Omental fat pad (tissue), 4 donors: Measurements from ENCODE around the gene ZFYVE28. TPM values are rescaled to one million over a fixed set of nuclear protein-coding genes. Genes with fewer than 3 reads are reported as not detected.

Experiments used
- ATAC-seq: fragments of 150-250 bp; one replicate; pipeline ENCODE4 v1.9.1; 2016; ENCODE audit warnings: mild to moderate bottlenecking, moderate library complexity; ENCODE audit not compliant: low FRiP score
- DNase-seq: peaks from one replicate; pipeline ENCODE4 v3.0.0-alpha.2; 2019; ENCODE audit warnings: low spot score
- CTCF ChIP-seq, 3 donors: fragments of 450-650 bp; IDR thresholded peaks; one replicate each; pipeline ENCODE4 v1.5.1; 2016 to 2017; ENCODE audit warnings: antibody characterized with exemption in 3 of 3, mild to moderate bottlenecking in 3 of 3, moderate library complexity in 2 of 3
- total RNA-seq, 4 donors: library from RNA; depleted of rRNA; stranded (reverse); fragments of >200 nt; gene quantifications; one replicate each; pipeline ENCODE4 v1.1.0, GENCODE V29; 2016

Gene ZFYVE28
- total RNA-seq, 4 donors from 2014 or later = 7.1 to 24.5 (median 16.7) TPM

- ATAC-seq = no peak
These were observed 93.6 kb downstream of the ZFYVE28 start for GRCh38 chr4:2324891-2325290.

GRCh38 chr4:2322841-2323240 is 95.6 kb downstream of the ZFYVE28 start:
- ATAC-seq (no peak), DNase-seq (no peak)
- TF ChIP-seq CTCF (IDR thresholded peaks at IDR 0.05) = no peak

More at GRCh38 chr4:2324891-2325290, 93.6 kb downstream of the ZFYVE28 start:
- no peak for TF ChIP-seq CTCF (IDR thresholded peaks at IDR 0.05)
- DNase-seq = no peak

- ATAC-seq = no peak
- TF ChIP-seq CTCF (IDR thresholded peaks at IDR 0.05) = no peak
- no peak for DNase-seq
These were observed 96.2 kb downstream of the ZFYVE28 start for GRCh38 chr4:2322227-2322626.

GRCh38 chr4:2321279-2322196 is 96.9 kb downstream of the ZFYVE28 start:
- no peak for DNase-seq
- no peak for TF ChIP-seq CTCF (IDR thresholded peaks at IDR 0.05)
- no peak for ATAC-seq

- ATAC-seq (no peak), DNase-seq (no peak)
- no peak for TF ChIP-seq CTCF (IDR thresholded peaks at IDR 0.05)
These were observed 97.7 kb downstream of the ZFYVE28 start for GRCh38 chr4:2320746-2321145.

- TF ChIP-seq CTCF (IDR thresholded peaks at IDR 0.05) = no peak
- DNase-seq (no peak), ATAC-seq (no peak)
These were observed 98.3 kb downstream of the ZFYVE28 start for GRCh38 chr4:2320152-2320551.

GRCh38 chr4:2318885-2319284 is 99.6 kb downstream of the ZFYVE28 start:
- no peak for ATAC-seq
- TF ChIP-seq CTCF (IDR thresholded peaks at IDR 0.05) = no peak
- DNase-seq = no peak
